Ascending aorta (tissue), 2 donors: ENCODE results near the gene PRAC1. TPM values are rescaled to one million over a fixed set of nuclear protein-coding genes. Genes with fewer than 3 reads are reported as not detected.

Experiments
- DNase-seq, 2 donors: peaks; one replicate each; pipeline ENCODE4 v3.0.0-alpha.2; 2019; ENCODE audit warnings: low spot score in 2 of 2
- H3K27ac ChIP-seq, 2 donors: fragments of 200-600 bp; sonication (generic); one replicate each; pipeline ENCODE4 v1.5.1; 2016 to 2017; ENCODE audit warnings: mild to moderate bottlenecking in 1 of 2
- H3K27me3 ChIP-seq: fragments of 200-600 bp; sonication (generic); one replicate; pipeline ENCODE4 v1.5.1; 2017
- H3K36me3 ChIP-seq, 2 donors: fragments of 200-600 bp; sonication (generic); one replicate each; pipeline ENCODE4 v1.5.1; 2016
- H3K4me1 ChIP-seq, 2 donors: fragments of 200-600 bp; sonication (generic); one replicate each; pipeline ENCODE4 v1.5.1; 2016 to 2017; ENCODE audit warnings: mild to moderate bottlenecking in 1 of 2
- H3K4me3 ChIP-seq, 2 donors: fragments of 200-600 bp; sonication (generic); one replicate each; pipeline ENCODE4 v1.5.1; 2016 to 2017; ENCODE audit warnings: mild to moderate bottlenecking in 1 of 2
- H3K9me3 ChIP-seq, 2 donors: fragments of 200-600 bp; sonication (generic); one replicate each; pipeline ENCODE4 v1.5.1; 2016
- CTCF ChIP-seq, 3 experiments: fragments of 200-600 bp in 2 of 3; fragments of 450-650 bp in 1 of 3; sonication (generic) in 2 of 3; IDR thresholded peaks; one replicate each; pipeline ENCODE4 v1.5.1; 2016 to 2019; ENCODE audit warnings: antibody characterized with exemption in 3 of 3, mild to moderate bottlenecking in 1 of 3, moderate library complexity in 1 of 3
- intact Hi-C: fragments of 100-400 bp; cut with DNase I; formaldehyde crosslinking; loops from one replicate; pipeline ENCODE4 v1.15.1; 2023
- total RNA-seq: library from RNA; depleted of rRNA; stranded (reverse); fragments of >200 nt; gene quantifications from one replicate; pipeline ENCODE4 v1.1.0, GENCODE V29; 2016

Gene PRAC1
- total RNA-seq, 1 donor from 2014 or later: not detected

DNA sequence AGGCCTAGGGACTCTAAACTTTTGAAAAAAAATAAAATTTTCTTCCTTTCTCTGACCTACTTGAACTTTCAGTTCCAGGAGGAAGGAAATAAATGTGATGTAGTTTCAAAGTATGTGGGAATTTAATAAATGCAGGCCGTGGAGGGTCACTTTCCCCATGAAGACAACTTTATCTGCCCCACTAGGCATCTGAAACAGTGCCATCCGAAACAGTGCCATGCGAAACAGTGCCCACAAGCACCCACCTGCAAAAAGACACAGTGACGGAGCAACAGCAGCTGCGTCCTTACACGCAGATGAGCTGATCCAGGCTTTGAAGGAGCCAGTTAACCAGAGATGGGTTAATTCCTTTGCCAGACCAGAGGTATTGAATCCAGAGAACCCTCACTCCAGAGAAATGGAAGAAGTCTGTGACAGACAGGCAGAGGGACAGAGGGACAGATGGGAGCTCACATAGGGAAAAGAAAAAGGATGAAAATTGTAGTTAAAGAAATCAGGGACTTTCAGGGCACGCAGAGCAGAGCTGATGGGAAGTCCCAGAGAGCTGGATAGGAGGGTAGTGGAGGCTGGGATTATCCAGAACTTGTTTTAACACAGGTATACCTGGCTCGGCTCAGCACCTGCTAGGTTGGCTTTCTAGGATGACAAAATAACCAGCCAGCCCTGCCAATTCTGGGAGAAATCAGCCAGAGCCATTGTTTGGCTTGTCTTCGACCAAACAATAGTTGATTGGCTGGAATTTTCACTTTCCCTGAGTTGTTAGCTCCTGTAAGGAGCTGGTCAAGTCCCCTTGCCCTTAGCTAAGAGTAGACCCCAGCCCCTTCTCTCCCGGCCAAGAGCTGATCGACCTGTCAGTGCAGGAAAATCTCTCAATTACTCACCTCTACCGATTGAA, 23.3 kb upstream of the PRAC1 start:
- Histone ChIP-seq H3K4me1 (no peaks in the 10 kb centered on the region), H3K9me3 (no peaks in the 10 kb centered on the region), H3K27me3 (peaks cover 44% of the 10 kb centered on the region), H3K27ac (no peak overlapping the region), H3K36me3 (no peaks in the 10 kb centered on the region), H3K4me3 (no peak overlapping the region)
- TF ChIP-seq CTCF (IDR thresholded peaks at IDR 0.05): no peak
- no peak for DNase-seq
- intact Hi-C loops: no loop called here

DNA sequence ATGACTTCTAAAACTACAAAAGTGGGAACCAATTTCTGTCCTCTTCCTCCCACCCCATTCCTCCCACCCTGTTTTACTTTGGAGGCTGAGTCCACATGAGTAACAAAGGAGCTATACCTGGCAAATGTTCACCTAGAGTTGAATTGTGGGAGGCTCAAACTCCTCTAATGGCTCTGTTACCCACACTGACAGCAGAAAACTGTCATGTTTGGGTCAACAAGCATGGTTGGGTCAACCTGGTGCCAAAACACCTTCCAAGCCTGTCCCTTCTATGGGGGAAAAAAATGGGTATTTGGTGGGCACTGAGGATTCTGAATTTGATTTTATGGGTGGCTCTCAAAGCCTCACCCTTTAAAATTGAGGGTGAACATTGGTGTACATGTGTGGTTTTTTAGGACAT, 18.2 kb upstream of the PRAC1 start:
- intact Hi-C loops: no loop called here
- Histone ChIP-seq H3K4me1 (no peaks in the 10 kb centered on the region), H3K9me3 (no peaks in the 10 kb centered on the region), H3K27me3 (peaks cover 20% of the 10 kb centered on the region), H3K27ac (no peak overlapping the region), H3K36me3 (no peaks in the 10 kb centered on the region), H3K4me3 (no peak overlapping the region)
- TF ChIP-seq CTCF (IDR thresholded peaks at IDR 0.05): no peak
- DNase-seq: no peak

GRCh38 chr17:48738803-48739526, 16.6 kb upstream of the PRAC1 start:
- TF ChIP-seq CTCF (IDR thresholded peaks at IDR 0.05): no peak
- no peaks in the 10 kb centered on the region for H3K4me1 ChIP-seq
- H3K4me3 ChIP-seq: no peak overlapping the region
- intact Hi-C loops: no loop called here
- H3K27ac ChIP-seq: no peak overlapping the region
- H3K9me3 ChIP-seq: no peaks in the 10 kb centered on the region
- no peaks in the 10 kb centered on the region for H3K36me3 ChIP-seq
- H3K27me3 ChIP-seq: peaks cover 20% of the 10 kb centered on the region
- DNase-seq: no peak

- Histone ChIP-seq H3K4me1 (no peaks in the 10 kb centered on the region), H3K4me3 (no peak overlapping the region), H3K9me3 (no peaks in the 10 kb centered on the region), H3K36me3 (no peaks in the 10 kb centered on the region), H3K27ac (no peak overlapping the region), H3K27me3 (peaks cover 20% of the 10 kb centered on the region)
- no peak for DNase-seq
- intact Hi-C loops: no loop called here
- TF ChIP-seq CTCF (IDR thresholded peaks at IDR 0.05): no peak
Measured at GRCh38 chr17:48738424-48738802, 16.1 kb upstream of the PRAC1 start.

DNA sequence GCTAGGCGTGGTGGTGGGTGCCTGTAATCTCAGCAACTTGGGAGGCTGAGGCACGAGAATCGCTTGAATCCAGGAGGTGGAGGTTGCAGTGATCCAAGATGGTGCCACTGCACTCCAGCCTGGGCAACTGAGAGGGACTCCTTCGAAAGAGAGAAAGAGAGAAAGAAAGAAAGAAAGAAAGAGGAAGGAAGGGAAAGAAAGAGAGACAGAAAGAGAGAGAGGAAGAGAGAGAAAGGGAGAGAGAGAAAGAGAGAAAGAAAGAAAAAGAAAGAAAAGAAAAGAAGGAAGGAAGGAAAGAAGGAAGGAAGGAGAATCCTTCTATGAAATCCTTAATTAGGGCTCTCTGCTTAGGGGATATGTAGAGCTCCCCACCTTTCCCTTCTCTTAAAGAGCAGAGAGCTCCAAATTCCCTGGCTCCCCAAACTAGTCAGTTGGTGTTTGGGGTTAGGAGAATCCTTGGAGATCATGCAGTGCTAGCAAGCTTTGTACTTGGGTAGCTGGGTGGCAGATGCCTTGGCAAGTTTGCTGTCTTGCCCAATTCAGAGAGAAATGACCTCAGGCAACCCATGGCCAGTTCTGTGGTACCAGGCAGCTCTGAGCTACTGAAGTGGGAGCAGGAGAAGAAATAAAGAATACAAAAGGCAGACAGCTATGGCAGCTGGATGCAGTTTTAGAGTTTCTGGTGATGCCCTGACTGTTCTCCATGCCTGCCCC, 15.2 kb upstream of the PRAC1 start:
- Histone ChIP-seq H3K4me3 (no peak overlapping the region), H3K27me3 (peaks cover 29% of the 10 kb centered on the region), H3K9me3 (no peaks in the 10 kb centered on the region), H3K4me1 (no peaks in the 10 kb centered on the region), H3K27ac (no peak overlapping the region), H3K36me3 (no peaks in the 10 kb centered on the region)
- DNase-seq: no peak
- no peak for TF ChIP-seq CTCF (IDR thresholded peaks at IDR 0.05)
- intact Hi-C loops: no loop called here
